Neural cell (in vitro differentiated cells): ENCODE results near the gene RECK. TPM values are rescaled to one million over a fixed set of nuclear protein-coding genes. Genes with fewer than 3 reads are reported as not detected.
A peak's percentile ranks its signal among the peaks of the same experiment; 100 is the strongest.

ENCODE experiments used
- H2AFZ ChIP-seq: fragments of 200-600, 300-800 bp; sonication (generic), shearing (Covaris generic); 2 replicates; pipeline ENCODE4 v1.6.0; 2014; ENCODE audit warnings: low read depth, mild to moderate bottlenecking, antibody characterized with exemption, low read length, moderate library complexity
- H3F3A ChIP-seq: fragments of 200-600 bp; shearing (Covaris generic); 2 replicates; pipeline ENCODE4 v1.6.1; 2016; ENCODE audit warnings: mild to moderate bottlenecking, moderate library complexity, mixed read lengths, antibody characterized with exemption, low read length; ENCODE audit not compliant: insufficient read depth, poor library complexity, severe bottlenecking
- H3K27ac ChIP-seq: fragments of 200-600, 300-800 bp; sonication (generic), shearing (Covaris generic); 2 replicates; pipeline ENCODE4 v1.5.1; 2014; ENCODE audit warnings: mild to moderate bottlenecking, low read length, moderate library complexity
- H3K27me3 ChIP-seq: fragments of 300-800, 200-600 bp; sonication (generic), shearing (Covaris generic); 2 replicates; pipeline ENCODE4 v1.6.0; 2014; ENCODE audit warnings: mild to moderate bottlenecking, low read depth, low read length, moderate library complexity; ENCODE audit not compliant: insufficient read depth
- H3K36me3 ChIP-seq: fragments of 300-800, 200-600 bp; sonication (generic), shearing (Covaris generic); 2 replicates; pipeline ENCODE4 v1.5.1; 2014; ENCODE audit warnings: mild to moderate bottlenecking, antibody characterized with exemption, low read length, moderate library complexity; ENCODE audit not compliant: insufficient read depth
- H3K4me2 ChIP-seq: fragments of 300-800, 200-600 bp; sonication (generic), shearing (Covaris generic); 2 replicates; pipeline ENCODE4 v1.6.0; 2014; ENCODE audit warnings: mild to moderate bottlenecking, low read length
- H3K4me3 ChIP-seq: fragments of 300-800, 200-600 bp; sonication (generic), shearing (Covaris generic); 2 replicates; pipeline ENCODE4 v1.5.1; 2014; ENCODE audit warnings: mild to moderate bottlenecking, low read length, moderate library complexity
- H3K79me2 ChIP-seq: fragments of 200-600 bp; shearing (Covaris generic); replicated peaks from 2 replicates; pipeline ENCODE4 v1.6.0; 2014; ENCODE audit warnings: mild to moderate bottlenecking, low read length, moderate library complexity; ENCODE audit not compliant: insufficient read depth
- H3K9ac ChIP-seq: fragments of 300-800, 200-600 bp; sonication (generic), shearing (Covaris generic); 2 replicates; pipeline ENCODE4 v1.6.1; 2016; ENCODE audit warnings: mild to moderate bottlenecking, low read length, mixed read lengths
- H3K9me2 ChIP-seq: fragments of 200-600 bp; shearing (Covaris generic); 2 replicates; pipeline ENCODE4 v1.6.1; 2016; ENCODE audit warnings: mild to moderate bottlenecking, low read length, mixed read lengths; ENCODE audit not compliant: insufficient read depth
- H3K9me3 ChIP-seq: fragments of 200-600, 300-800 bp; sonication (generic), shearing (Covaris generic); 2 replicates; pipeline ENCODE4 v1.6.1; 2016; ENCODE audit warnings: mild to moderate bottlenecking, mixed run types, low read length, moderate library complexity, mixed read lengths
- H4K20me1 ChIP-seq: fragments of 200-600 bp; shearing (Covaris generic); 2 replicates; pipeline ENCODE4 v1.6.1; 2016; ENCODE audit warnings: mild to moderate bottlenecking, mixed run types; ENCODE audit not compliant: insufficient read depth
- EP300 ChIP-seq: fragments of 450-650 bp; conservative IDR thresholded peaks from 2 replicates; pipeline ENCODE4 v1.6.1; 2014; ENCODE audit warnings: antibody characterized with exemption, mild to moderate bottlenecking, moderate library complexity; ENCODE audit not compliant: poor library complexity, severe bottlenecking
- EZH2 ChIP-seq: fragments of 200-600, 300-800 bp; shearing (Covaris generic), sonication (generic); IDR thresholded peaks from 2 replicates; pipeline ENCODE4 v1.6.1; 2014; ENCODE audit warnings: antibody characterized with exemption, low read length, borderline replicate concordance, mild to moderate bottlenecking; ENCODE audit not compliant: insufficient read depth, poor library complexity, severe bottlenecking
- MXI1 ChIP-seq: fragments of 450-650 bp; conservative IDR thresholded peaks from 2 replicates; pipeline ENCODE4 v1.6.1; 2014; ENCODE audit warnings: antibody characterized with exemption, mild to moderate bottlenecking; ENCODE audit not compliant: poor library complexity, severe bottlenecking
- POLR2AphosphoS5 ChIP-seq: IDR thresholded peaks from 2 replicates; pipeline ENCODE4 v1.6.1; 2012
- RAD21 ChIP-seq: fragments of 450-650 bp; conservative IDR thresholded peaks from 2 replicates; pipeline ENCODE4 v1.6.1; 2014; ENCODE audit warnings: antibody characterized with exemption, mild to moderate bottlenecking, moderate library complexity
- SMC3 ChIP-seq: fragments of 450-650 bp; conservative IDR thresholded peaks from 2 replicates; pipeline ENCODE4 v1.6.1; 2014; ENCODE audit warnings: antibody characterized with exemption, mild to moderate bottlenecking, moderate library complexity; ENCODE audit not compliant: poor library complexity
- TAF1 ChIP-seq: IDR thresholded peaks from 2 replicates; pipeline ENCODE4 v1.6.1; 2012; ENCODE audit warnings: low read depth
- polyA plus RNA-seq: library from polyadenylated mRNA; depleted of rRNA; stranded (reverse); fragments of >200 nt; gene quantifications from 2 replicates; pipeline ENCODE4 v1.2.3, GENCODE V29; 2014
- TF ChIP-seq, protein P1 (sequence below): IDR thresholded peaks from 2 replicates; pipeline ENCODE4 v1.6.1; 2012; ENCODE audit warnings: borderline replicate concordance
- TF ChIP-seq, protein P2 (sequence below): fragments of 450-650 bp; IDR thresholded peaks from 2 replicates; pipeline ENCODE4 v1.5.1; 2014; ENCODE audit warnings: antibody characterized with exemption, mild to moderate bottlenecking, moderate library complexity; ENCODE audit not compliant: poor library complexity, severe bottlenecking

RECK gene
- polyA plus RNA-seq, 1 donor from 2014 or later: 6.9 TPM

DNA sequence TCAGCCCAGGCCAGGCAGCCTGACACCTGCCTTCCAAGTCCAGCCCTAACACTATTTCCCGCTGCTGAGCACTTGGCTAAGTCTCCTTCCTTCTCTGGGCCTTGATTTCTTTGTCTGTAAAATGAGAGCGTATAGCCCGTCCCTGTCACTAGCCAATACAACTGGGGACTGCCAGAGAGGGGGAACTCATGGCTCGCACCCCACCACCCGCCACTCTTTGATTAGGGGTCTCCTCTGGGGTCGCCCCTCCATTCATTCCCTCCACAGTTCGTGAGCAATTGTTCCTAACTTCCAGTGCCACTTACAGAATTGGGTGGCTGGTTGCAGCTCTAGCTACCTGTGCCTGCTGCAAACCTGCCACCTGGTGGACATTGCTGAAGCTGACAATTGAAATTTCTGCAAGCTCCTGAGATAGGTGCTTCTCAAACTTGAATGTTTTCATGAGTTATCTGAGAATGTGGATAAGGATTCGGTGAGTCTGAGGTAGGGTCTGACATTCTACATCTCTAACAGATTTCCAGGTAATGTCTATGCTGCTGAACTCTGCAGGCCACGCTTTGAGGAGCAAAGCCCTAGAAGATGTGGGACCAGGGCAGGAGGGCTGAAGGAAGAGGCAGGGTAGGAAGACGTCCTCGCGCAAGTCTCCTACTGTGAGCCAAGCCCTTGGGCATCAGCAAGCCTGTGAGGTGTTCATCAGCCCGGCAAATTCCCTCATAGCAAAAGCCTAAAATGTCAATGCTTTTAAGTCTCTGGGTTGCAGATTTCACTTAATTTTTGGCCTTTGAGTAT lies 13.3 kb upstream of the RECK start:
- no peaks in the 10 kb centered on the region for H3K36me3 ChIP-seq
- no peaks in the 10 kb centered on the region for H4K20me1 ChIP-seq
- H3K4me2 ChIP-seq: no peak overlapping the region
- H3K9me3 ChIP-seq: no peaks in the 10 kb centered on the region
- no peaks in the 10 kb centered on the region for H3K9me2 ChIP-seq
- no peaks in the 10 kb centered on the region for H3K79me2 ChIP-seq
- peak; percentile 83 for TF ChIP-seq RAD21
- TF ChIP-seq TAF1: no peak
- TF ChIP-seq SMC3: peak; percentile 95
- TF ChIP-seq, protein P1, sequence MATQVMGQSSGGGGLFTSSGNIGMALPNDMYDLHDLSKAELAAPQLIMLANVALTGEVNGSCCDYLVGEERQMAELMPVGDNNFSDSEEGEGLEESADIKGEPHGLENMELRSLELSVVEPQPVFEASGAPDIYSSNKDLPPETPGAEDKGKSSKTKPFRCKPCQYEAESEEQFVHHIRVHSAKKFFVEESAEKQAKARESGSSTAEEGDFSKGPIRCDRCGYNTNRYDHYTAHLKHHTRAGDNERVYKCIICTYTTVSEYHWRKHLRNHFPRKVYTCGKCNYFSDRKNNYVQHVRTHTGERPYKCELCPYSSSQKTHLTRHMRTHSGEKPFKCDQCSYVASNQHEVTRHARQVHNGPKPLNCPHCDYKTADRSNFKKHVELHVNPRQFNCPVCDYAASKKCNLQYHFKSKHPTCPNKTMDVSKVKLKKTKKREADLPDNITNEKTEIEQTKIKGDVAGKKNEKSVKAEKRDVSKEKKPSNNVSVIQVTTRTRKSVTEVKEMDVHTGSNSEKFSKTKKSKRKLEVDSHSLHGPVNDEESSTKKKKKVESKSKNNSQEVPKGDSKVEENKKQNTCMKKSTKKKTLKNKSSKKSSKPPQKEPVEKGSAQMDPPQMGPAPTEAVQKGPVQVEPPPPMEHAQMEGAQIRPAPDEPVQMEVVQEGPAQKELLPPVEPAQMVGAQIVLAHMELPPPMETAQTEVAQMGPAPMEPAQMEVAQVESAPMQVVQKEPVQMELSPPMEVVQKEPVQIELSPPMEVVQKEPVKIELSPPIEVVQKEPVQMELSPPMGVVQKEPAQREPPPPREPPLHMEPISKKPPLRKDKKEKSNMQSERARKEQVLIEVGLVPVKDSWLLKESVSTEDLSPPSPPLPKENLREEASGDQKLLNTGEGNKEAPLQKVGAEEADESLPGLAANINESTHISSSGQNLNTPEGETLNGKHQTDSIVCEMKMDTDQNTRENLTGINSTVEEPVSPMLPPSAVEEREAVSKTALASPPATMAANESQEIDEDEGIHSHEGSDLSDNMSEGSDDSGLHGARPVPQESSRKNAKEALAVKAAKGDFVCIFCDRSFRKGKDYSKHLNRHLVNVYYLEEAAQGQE: no peak
- no peak for TF ChIP-seq POLR2AphosphoS5
- no peak for TF ChIP-seq EP300
- no peak for TF ChIP-seq MXI1
- TF ChIP-seq, protein P2, sequence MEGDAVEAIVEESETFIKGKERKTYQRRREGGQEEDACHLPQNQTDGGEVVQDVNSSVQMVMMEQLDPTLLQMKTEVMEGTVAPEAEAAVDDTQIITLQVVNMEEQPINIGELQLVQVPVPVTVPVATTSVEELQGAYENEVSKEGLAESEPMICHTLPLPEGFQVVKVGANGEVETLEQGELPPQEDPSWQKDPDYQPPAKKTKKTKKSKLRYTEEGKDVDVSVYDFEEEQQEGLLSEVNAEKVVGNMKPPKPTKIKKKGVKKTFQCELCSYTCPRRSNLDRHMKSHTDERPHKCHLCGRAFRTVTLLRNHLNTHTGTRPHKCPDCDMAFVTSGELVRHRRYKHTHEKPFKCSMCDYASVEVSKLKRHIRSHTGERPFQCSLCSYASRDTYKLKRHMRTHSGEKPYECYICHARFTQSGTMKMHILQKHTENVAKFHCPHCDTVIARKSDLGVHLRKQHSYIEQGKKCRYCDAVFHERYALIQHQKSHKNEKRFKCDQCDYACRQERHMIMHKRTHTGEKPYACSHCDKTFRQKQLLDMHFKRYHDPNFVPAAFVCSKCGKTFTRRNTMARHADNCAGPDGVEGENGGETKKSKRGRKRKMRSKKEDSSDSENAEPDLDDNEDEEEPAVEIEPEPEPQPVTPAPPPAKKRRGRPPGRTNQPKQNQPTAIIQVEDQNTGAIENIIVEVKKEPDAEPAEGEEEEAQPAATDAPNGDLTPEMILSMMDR: peak; percentile 90
- TF ChIP-seq EZH2: no peak
- no peak overlapping the region for H3K9ac ChIP-seq
- no peak overlapping the region for H2AFZ ChIP-seq
- H3K4me3 ChIP-seq: no peak overlapping the region
- H3K27ac ChIP-seq: no peak overlapping the region
- no peaks in the 10 kb centered on the region for H3K27me3 ChIP-seq
- no peaks in the 10 kb centered on the region for H3F3A ChIP-seq

DNA sequence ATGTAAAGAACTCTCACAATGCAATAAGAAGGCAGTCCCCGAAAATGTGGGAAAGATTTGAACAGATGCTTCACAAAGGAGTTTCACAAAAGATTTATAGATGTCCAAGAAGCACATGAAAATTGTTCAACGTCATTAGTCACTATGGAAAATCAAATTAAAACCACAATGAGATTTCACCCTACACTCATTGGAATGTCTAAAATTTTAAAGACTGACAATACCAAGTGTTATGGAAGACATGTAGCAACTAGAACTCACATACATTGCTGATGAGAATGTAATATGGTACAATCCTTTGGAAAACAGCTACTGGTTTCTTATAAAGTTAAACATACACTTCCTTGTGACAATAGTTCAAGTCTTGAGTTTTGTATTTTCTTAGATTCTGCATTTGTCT lies 11.0 kb upstream of the RECK start:
- H3K27ac ChIP-seq: no peak overlapping the region
- H3K27me3 ChIP-seq: no peaks in the 10 kb centered on the region
- H3F3A ChIP-seq: no peaks in the 10 kb centered on the region
- H3K9me3 ChIP-seq: no peaks in the 10 kb centered on the region
- no peaks in the 10 kb centered on the region for H3K36me3 ChIP-seq
- no peaks in the 10 kb centered on the region for H3K79me2 ChIP-seq
- TF ChIP-seq, protein P1: no peak
- no peak for TF ChIP-seq EP300
- TF ChIP-seq POLR2AphosphoS5: no peak
- TF ChIP-seq TAF1: no peak
- no peak for TF ChIP-seq SMC3
- no peak for TF ChIP-seq MXI1
- TF ChIP-seq EZH2: no peak
- TF ChIP-seq, protein P2: no peak
- no peak for TF ChIP-seq RAD21
- H3K4me2 ChIP-seq: no peak overlapping the region
- H4K20me1 ChIP-seq: no peaks in the 10 kb centered on the region
- no peaks in the 10 kb centered on the region for H3K9me2 ChIP-seq
- H3K4me3 ChIP-seq: no peak overlapping the region
- no peak overlapping the region for H2AFZ ChIP-seq
- no peak overlapping the region for H3K9ac ChIP-seq
